ENCODE data around the gene BRD9. TPM values are rescaled to one million over a fixed set of nuclear protein-coding genes. Genes with fewer than 3 reads are reported as not detected.
A peak's percentile ranks its signal among the peaks of the same experiment; 100 is the strongest.
"Not testable (repeated sequence)": the region's sequence is repeated elsewhere in the genome, so short reads cannot be mapped to it uniquely, and the experiment has no call there.

The BRD9 gene
- polyA plus RNA-seq, 1 experiment = 12.3 TPM

- CTCF ChIA-PET = interaction anchor here (0.8 to 9.5 kb wide), 10 partner anchors 10 to 264 kb away, joined by 3 to 151 read pairs (median 6); no protein-coding TSS in a partner anchor
- TF ChIP-seq CTCF (IDR thresholded peaks at IDR 0.05; ENCODE audit: insufficient read depth, low read depth, low read length) = no peak
- no peak overlapping the region for H3K4me3 ChIP-seq (ENCODE audit: low read depth, low read length)
- H3K36me3 ChIP-seq (ENCODE audit: control insufficient read depth, insufficient read depth, low read length) = no peaks in the 10 kb centered on the region
- no peak for DNase-seq (ENCODE audit: low read depth)
- peaks cover 22% of the 10 kb centered on the region for H3K27me3 ChIP-seq (ENCODE audit: control insufficient read depth, insufficient read depth, low read length)
- POLR2A ChIA-PET = no interaction called here
These were observed 43.0 kb upstream of the BRD9 start for GRCh38 chr5:935510-936084.

- peak; percentile 50 for TF ChIP-seq CTCF (IDR thresholded peaks at IDR 0.05; ENCODE audit: insufficient read depth, low read depth, low read length)
- H3K4me3 ChIP-seq (ENCODE audit: low read depth, low read length); DNase-seq (ENCODE audit: low read depth); H3K36me3 ChIP-seq (ENCODE audit: control insufficient read depth, insufficient read depth, low read length): not testable (repeated sequence)
- H3K27me3 ChIP-seq (ENCODE audit: control insufficient read depth, insufficient read depth, low read length) = peaks cover 21% of the 10 kb centered on the region
- ChIA-PET POLR2A (interaction anchor here (0.6 kb wide), 1 partner anchor 240 kb away, joined by 4 read pairs; no protein-coding TSS in a partner anchor), CTCF (interaction anchor here (0.6 to 9.5 kb wide), 29 partner anchors 11 to 732 kb away, joined by 3 to 151 read pairs (median 3); partner anchors contain the start of gene NKD2)
These were observed 41.9 kb upstream of the BRD9 start for GRCh38 chr5:934381-934967.

- ChIA-PET CTCF (interaction anchor here (0.7 to 9.5 kb wide), 23 partner anchors 11 to 711 kb away, joined by 3 to 151 read pairs (median 3); partner anchors contain the start of gene NKD2), POLR2A (interaction anchor here (0.6 kb wide), 1 partner anchor 240 kb away, joined by 4 read pairs; no protein-coding TSS in a partner anchor)
- H3K4me3 ChIP-seq (ENCODE audit: low read depth, low read length); H3K36me3 ChIP-seq (ENCODE audit: control insufficient read depth, insufficient read depth, low read length); DNase-seq (ENCODE audit: low read depth): not testable (repeated sequence)
- H3K27me3 ChIP-seq (ENCODE audit: control insufficient read depth, insufficient read depth, low read length) = peaks cover 18% of the 10 kb centered on the region
These were observed 41.4 kb upstream of the BRD9 start for GRCh38 chr5:933951-934350.

GRCh38 chr5:933251-933861, 40.8 kb upstream of the BRD9 start:
- no peaks in the 10 kb centered on the region for H3K36me3 ChIP-seq (ENCODE audit: control insufficient read depth, insufficient read depth, low read length)
- H3K27me3 ChIP-seq (ENCODE audit: control insufficient read depth, insufficient read depth, low read length) = peaks cover 18% of the 10 kb centered on the region
- no peak for TF ChIP-seq CTCF (IDR thresholded peaks at IDR 0.05; ENCODE audit: insufficient read depth, low read depth, low read length)
- no peak for DNase-seq (ENCODE audit: low read depth)
- ChIA-PET CTCF (interaction anchor here (1.2 to 9.5 kb wide), 9 partner anchors 10 to 711 kb away, joined by 3 to 151 read pairs (median 11); partner anchors contain the start of gene NKD2), POLR2A (no interaction called here)
- no peak overlapping the region for H3K4me3 ChIP-seq (ENCODE audit: low read depth, low read length)

GRCh38 chr5:932628-933250, 40.1 kb upstream of the BRD9 start:
- H3K4me3 ChIP-seq (ENCODE audit: low read depth, low read length) = no peak overlapping the region
- no peak for DNase-seq (ENCODE audit: low read depth)
- no peak for TF ChIP-seq CTCF (IDR thresholded peaks at IDR 0.05; ENCODE audit: insufficient read depth, low read depth, low read length)
- H3K36me3 ChIP-seq (ENCODE audit: control insufficient read depth, insufficient read depth, low read length) = no peaks in the 10 kb centered on the region
- ChIA-PET CTCF (interaction anchor here (0.7 to 9.5 kb wide), 10 partner anchors 10 to 712 kb away, joined by 3 to 151 read pairs (median 7); no protein-coding TSS in a partner anchor), POLR2A (no interaction called here)
- H3K27me3 ChIP-seq (ENCODE audit: control insufficient read depth, insufficient read depth, low read length) = peaks cover 17% of the 10 kb centered on the region

Data from BJ (cell line).